Progenitor cell of endocrine pancreas (in vitro differentiated cells): ENCODE data around the gene SLC6A4. TPM values are rescaled to one million over a fixed set of nuclear protein-coding genes. Genes with fewer than 3 reads are reported as not detected.

Experiments used
- DNase-seq: peaks from one replicate; pipeline ENCODE4 v3.0.0; 2021; ENCODE audit warnings: low spot score; ENCODE audit not compliant: unreplicated experiment
- H3K27ac Mint-ChIP-seq: 2 replicates; pipeline ENCODE4 v1.8.0; 2021; ENCODE audit warnings: mild to moderate bottlenecking, moderate library complexity, mixed read lengths
- H3K27me3 Mint-ChIP-seq: 2 replicates; pipeline ENCODE4 v1.8.0; 2021; ENCODE audit warnings: mixed read lengths
- H3K36me3 Mint-ChIP-seq: 2 replicates; pipeline ENCODE4 v1.8.0; 2022; ENCODE audit warnings: mixed read lengths; ENCODE audit not compliant: insufficient read depth
- H3K4me1 Mint-ChIP-seq: 2 replicates; pipeline ENCODE4 v1.8.0; 2021; ENCODE audit warnings: low read depth, mixed read lengths
- H3K4me3 Mint-ChIP-seq: 2 replicates; pipeline ENCODE4 v1.8.0; 2021; ENCODE audit warnings: low read depth, mild to moderate bottlenecking, moderate library complexity, mixed read lengths
- H3K9me3 Mint-ChIP-seq: 2 replicates; pipeline ENCODE4 v1.8.0; 2021; ENCODE audit warnings: low read depth, mixed read lengths
- total RNA-seq: library from RNA; stranded (reverse); gene quantifications from 2 replicates; pipeline ENCODE4 v1.2.1, GENCODE V29; 2021
- TF ChIP-seq, protein P1 (sequence below): fragments of 200-600 bp; sonication (generic); IDR thresholded peaks from one replicate; pipeline ENCODE4 v1.5.0; 2021; ENCODE audit warnings: antibody characterized with exemption, mild to moderate bottlenecking; ENCODE audit not compliant: unreplicated experiment

The SLC6A4 gene
- total RNA-seq, 1 donor from 2014 or later, result 0.96 TPM

DNA sequence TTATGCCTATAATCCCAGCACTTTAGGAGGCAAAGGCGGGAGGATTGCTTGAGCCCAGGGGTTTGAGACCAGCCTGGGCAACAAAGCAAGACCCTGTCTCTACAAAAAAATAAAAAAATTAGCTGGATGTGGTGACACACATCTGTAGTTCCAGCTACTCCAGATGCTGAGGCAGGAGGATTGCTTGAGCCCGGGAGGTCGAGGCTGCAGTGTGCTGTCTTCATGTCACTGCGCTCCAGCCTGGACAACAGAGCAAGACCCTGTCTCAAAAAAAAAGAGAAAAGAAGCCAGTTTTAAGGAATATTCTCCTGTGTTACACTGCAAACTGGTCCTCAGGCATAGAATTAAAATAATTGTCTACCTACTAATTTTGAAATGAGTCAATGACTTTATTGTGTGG is 71.0 kb downstream of the SLC6A4 start:
- TF ChIP-seq, protein P1, sequence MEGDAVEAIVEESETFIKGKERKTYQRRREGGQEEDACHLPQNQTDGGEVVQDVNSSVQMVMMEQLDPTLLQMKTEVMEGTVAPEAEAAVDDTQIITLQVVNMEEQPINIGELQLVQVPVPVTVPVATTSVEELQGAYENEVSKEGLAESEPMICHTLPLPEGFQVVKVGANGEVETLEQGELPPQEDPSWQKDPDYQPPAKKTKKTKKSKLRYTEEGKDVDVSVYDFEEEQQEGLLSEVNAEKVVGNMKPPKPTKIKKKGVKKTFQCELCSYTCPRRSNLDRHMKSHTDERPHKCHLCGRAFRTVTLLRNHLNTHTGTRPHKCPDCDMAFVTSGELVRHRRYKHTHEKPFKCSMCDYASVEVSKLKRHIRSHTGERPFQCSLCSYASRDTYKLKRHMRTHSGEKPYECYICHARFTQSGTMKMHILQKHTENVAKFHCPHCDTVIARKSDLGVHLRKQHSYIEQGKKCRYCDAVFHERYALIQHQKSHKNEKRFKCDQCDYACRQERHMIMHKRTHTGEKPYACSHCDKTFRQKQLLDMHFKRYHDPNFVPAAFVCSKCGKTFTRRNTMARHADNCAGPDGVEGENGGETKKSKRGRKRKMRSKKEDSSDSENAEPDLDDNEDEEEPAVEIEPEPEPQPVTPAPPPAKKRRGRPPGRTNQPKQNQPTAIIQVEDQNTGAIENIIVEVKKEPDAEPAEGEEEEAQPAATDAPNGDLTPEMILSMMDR, result no peak
- Mint-ChIP-seq H3K4me3 (no peak overlapping the region), H3K27ac (no peak overlapping the region), H3K9me3 (peaks cover 12% of the 10 kb centered on the region), H3K27me3 (no peaks in the 10 kb centered on the region), H3K4me1 (no peaks in the 10 kb centered on the region), H3K36me3 (peaks cover 25% of the 10 kb centered on the region)
- DNase-seq, result no peak

DNA sequence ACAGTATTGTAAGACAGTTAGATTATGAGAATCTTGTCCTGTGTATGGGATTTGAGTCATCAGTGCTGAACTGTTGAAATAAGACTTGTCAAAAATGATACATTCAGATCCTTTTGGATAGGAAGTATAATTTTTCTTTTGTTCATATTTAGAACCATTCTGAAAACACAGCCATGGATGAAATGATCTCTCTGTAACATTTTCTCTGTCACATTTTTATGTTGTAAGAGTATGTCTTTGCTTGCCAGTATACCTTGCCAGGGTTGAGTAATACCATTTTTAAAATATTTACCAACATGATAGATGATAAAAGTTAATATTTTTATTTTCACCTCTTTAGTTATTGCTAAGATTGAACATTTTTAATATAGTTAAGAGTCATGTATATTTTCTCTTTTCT is 73.9 kb downstream of the SLC6A4 start:
- H3K36me3 Mint-ChIP-seq, result peaks cover 45% of the 10 kb centered on the region
- no peaks in the 10 kb centered on the region for H3K4me1 Mint-ChIP-seq
- no peak overlapping the region for H3K4me3 Mint-ChIP-seq
- H3K27me3 Mint-ChIP-seq, result no peaks in the 10 kb centered on the region
- no peak overlapping the region for H3K27ac Mint-ChIP-seq
- H3K9me3 Mint-ChIP-seq, result peaks cover 25% of the 10 kb centered on the region
- DNase-seq, result no peak
- TF ChIP-seq, protein P1, result no peak

DNA sequence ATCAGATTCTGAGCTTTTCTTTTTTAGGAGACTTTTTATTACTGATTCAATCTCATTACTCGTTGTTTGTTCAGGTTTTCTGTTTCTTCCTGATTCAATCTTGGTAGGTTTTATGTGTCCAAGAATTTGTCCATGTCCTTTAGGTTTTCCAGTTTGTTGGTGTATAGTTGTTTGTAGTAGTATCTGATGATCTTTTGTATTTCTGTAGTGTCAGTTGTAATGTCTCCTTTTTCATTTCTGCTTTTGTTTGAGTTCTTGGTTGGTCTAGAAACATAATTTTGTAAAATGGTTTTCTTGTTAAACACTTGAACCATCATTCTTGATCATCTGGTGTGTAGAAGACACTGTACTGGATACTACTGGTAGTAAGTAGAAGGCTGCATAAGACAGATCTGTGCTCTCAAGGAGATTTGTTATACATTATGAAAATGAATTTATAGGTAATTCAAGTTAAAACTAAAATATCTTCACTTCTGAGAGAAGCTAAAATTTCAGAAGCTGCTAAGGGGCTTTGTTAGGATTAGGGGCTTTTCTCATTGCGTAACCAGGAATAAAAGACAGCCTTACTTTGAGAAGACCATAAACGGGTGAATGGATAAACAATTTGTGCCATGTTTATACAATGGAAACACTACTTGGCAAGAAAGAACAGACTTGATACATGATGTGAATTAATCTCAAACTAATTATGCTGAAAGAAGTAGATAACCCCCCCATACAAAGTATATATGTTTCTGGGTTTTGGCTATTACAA is 74.9 kb downstream of the SLC6A4 start:
- H3K27ac Mint-ChIP-seq, result no peak overlapping the region
- TF ChIP-seq, protein P1, result no peak

DNA sequence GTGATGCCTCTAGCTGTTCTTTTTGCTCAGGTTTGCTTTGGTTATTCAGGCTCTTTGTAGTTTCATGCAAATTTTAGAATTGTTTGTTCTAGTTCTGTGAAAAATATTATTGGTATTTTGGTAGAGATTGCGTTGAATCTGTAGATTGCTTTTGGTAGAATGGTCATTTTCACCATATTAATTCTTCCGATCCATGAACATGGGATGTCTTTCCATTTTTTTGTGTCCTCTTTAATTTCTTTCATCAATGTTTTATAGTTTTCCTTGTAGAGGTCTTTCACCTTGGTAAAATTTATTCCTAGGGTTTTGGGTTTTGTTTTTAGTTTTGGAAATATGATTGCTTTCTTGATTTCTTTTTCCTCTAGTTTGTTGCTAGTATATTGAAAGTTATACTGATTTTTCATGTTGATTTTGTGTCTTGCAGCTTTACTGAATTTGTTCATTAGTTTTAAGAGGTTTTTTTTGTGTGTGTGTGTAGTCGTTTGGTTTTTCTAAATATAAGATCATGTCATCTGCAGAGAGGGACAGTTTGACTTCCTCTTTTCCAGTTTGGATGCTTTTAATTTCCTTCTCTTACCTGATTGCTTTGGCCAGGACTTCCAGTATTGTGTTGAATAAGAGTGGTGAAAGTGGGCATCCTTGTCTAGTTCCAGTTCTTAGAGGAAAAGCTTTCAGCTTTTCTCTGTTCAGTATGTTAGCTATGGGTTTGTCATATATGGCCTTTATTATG is 76.4 kb downstream of the SLC6A4 start:
- TF ChIP-seq, protein P1, result no peak
- no peak overlapping the region for H3K4me3 Mint-ChIP-seq
- no peak for DNase-seq
- H3K27me3 Mint-ChIP-seq, result no peaks in the 10 kb centered on the region
- no peaks in the 10 kb centered on the region for H3K4me1 Mint-ChIP-seq
- H3K9me3 Mint-ChIP-seq, result peaks cover 25% of the 10 kb centered on the region
- no peak overlapping the region for H3K27ac Mint-ChIP-seq
- peaks cover 48% of the 10 kb centered on the region for H3K36me3 Mint-ChIP-seq

More for the DNA sequence above, 74.9 kb downstream of the SLC6A4 start:
- H3K36me3 Mint-ChIP-seq, result peaks cover 48% of the 10 kb centered on the region
- no peak for DNase-seq
- H3K4me3 Mint-ChIP-seq, result no peak overlapping the region
- no peaks in the 10 kb centered on the region for H3K4me1 Mint-ChIP-seq
- no peaks in the 10 kb centered on the region for H3K27me3 Mint-ChIP-seq
- H3K9me3 Mint-ChIP-seq, result peaks cover 25% of the 10 kb centered on the region

DNA sequence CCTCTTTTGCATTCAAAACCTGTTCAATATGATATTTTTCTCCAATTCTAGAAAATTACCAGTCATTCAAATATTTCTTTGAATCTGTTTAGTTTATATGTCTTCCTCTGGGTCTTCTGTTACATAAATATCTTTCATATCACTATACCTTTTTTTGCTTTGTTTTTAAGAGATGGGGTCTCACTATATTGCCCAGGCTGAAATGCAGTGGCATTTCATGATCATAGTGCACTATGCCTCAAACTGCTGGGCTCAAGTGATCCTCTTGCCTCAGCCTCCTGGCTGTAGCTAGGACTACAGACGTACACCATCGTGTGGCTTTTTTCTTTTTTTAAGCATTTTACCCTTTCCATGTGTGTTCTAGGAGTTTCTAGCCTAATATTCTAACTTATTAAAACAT is 80.1 kb downstream of the SLC6A4 start:
- DNase-seq, result no peak
- H3K36me3 Mint-ChIP-seq, result peaks cover 41% of the 10 kb centered on the region
- no peak overlapping the region for H3K27ac Mint-ChIP-seq
- no peak overlapping the region for H3K4me3 Mint-ChIP-seq
- no peaks in the 10 kb centered on the region for H3K27me3 Mint-ChIP-seq
- TF ChIP-seq, protein P1, result no peak
- peaks cover 20% of the 10 kb centered on the region for H3K9me3 Mint-ChIP-seq
- no peaks in the 10 kb centered on the region for H3K4me1 Mint-ChIP-seq
